Lung (tissue), 12 donors: ENCODE measurements around the gene TRANK1. TPM values are rescaled to one million over a fixed set of nuclear protein-coding genes. Genes with fewer than 3 reads are reported as not detected.

Experiments
- ATAC-seq: fragments of 200-7000 bp; cut with Tn5 transposase; one replicate; pipeline ENCODE4 v1.9.1; 2020; ENCODE audit warnings: moderate number of reproducible peaks; ENCODE audit not compliant: insufficient read depth, low FRiP score
- DNase-seq, 3 donors: peaks; one replicate each; pipeline ENCODE4 v3.0.0-alpha.2; 2013 to 2017
- H3K27ac ChIP-seq, 2 donors: one replicate each; pipeline ENCODE4 v1.5.1; 2013; ENCODE audit warnings: mild to moderate bottlenecking in 2 of 2, moderate library complexity in 2 of 2, control low read depth in 1 of 2, inconsistent platforms in 1 of 2, low read depth in 1 of 2, low read length in 1 of 2
- H3K27me3 ChIP-seq, 3 donors: one replicate each; pipeline ENCODE4 v1.5.1; 2013; ENCODE audit warnings: low read length in 2 of 3; ENCODE audit not compliant: control insufficient read depth in 3 of 3, insufficient read depth in 3 of 3
- H3K36me3 ChIP-seq, 4 donors: one replicate each; pipeline ENCODE4 v1.5.1; 2013; ENCODE audit warnings: low read length in 4 of 4, mild to moderate bottlenecking in 1 of 4, moderate library complexity in 1 of 4; ENCODE audit not compliant: control insufficient read depth in 4 of 4, insufficient read depth in 4 of 4
- H3K4me1 ChIP-seq, 5 donors: one replicate each; pipeline ENCODE4 v1.5.1; 2013; ENCODE audit warnings: low read length in 5 of 5, mild to moderate bottlenecking in 2 of 5, moderate library complexity in 1 of 5; ENCODE audit not compliant: control insufficient read depth in 5 of 5, insufficient read depth in 5 of 5
- H3K4me3 ChIP-seq: one replicate; pipeline ENCODE4 v1.5.1; 2013; ENCODE audit warnings: mild to moderate bottlenecking, control low read depth, moderate library complexity
- H3K9ac ChIP-seq, 2 donors: one replicate each; pipeline ENCODE4 v1.5.1; 2013; ENCODE audit warnings: low read length in 2 of 2, control low read depth in 1 of 2; ENCODE audit not compliant: insufficient read depth in 1 of 2
- H3K9me3 ChIP-seq, 4 donors: one replicate each; pipeline ENCODE4 v1.5.1; 2013; ENCODE audit warnings: low read length in 3 of 4, mild to moderate bottlenecking in 1 of 4, moderate library complexity in 1 of 4; ENCODE audit not compliant: control insufficient read depth in 4 of 4, insufficient read depth in 3 of 4
- CTCF ChIP-seq: IDR thresholded peaks from 2 replicates; pipeline ENCODE4 v1.5.1; 2012; ENCODE audit warnings: mild to moderate bottlenecking; ENCODE audit errors: control extremely low read depth, extremely low read depth
- WGBS, 2 donors: extraction: QIAGEN DNeasy Blood & Tissue Kit; methylation state at CpG; one replicate each; pipeline ENCODE4 v1.1.7; 2013; 5-methylcytosine and 5-hydroxymethylcytosine counted together
- polyA plus RNA-seq, 2 donors: library from polyadenylated mRNA; stranded (reverse); fragments of 200-250 nt; gene quantifications; one replicate each; pipeline ENCODE4 v1.2.1, GENCODE V29; 2013
- total RNA-seq, 2 donors: library from RNA; depleted of rRNA in 1 of 2; stranded (reverse); fragments of >200 nt in 1 of 2; gene quantifications; one replicate each; pipeline ENCODE4 v1.2.1, GENCODE V29; 2014 to 2021
- donor health status: control.
- donor health status: control.
- donor health status: Bipolar disorder and iron deficiency.
- donor health status: healthy.
- donor health status: DM: yes; HTN: yes; CAD: no.

TRANK1 gene
- total and polyA plus RNA-seq, 4 donors: 4.3 to 34.3 (median 15.1) TPM

GRCh38 chr3:36864180-36865053, 80.4 kb downstream of the TRANK1 start:
- no peaks in the 10 kb centered on the region for H3K27me3 ChIP-seq
- H3K27ac ChIP-seq: no peak overlapping the region
- WGBS, 2 donors: 41 to 69% methylated on average over 5 of the region's 5 CpGs
- H3K9me3 ChIP-seq: no peaks in the 10 kb centered on the region
- TF ChIP-seq CTCF: no peak
- peaks cover 6 to 17% (median 13%) of the 10 kb centered on the region in 4 donors for H3K36me3 ChIP-seq
- H3K9ac ChIP-seq: no peak overlapping the region
- no peak overlapping the region for H3K4me3 ChIP-seq
- H3K4me1 ChIP-seq: no peaks in the 10 kb centered on the region
- DNase-seq (no peak), ATAC-seq (no peak)

DNA sequence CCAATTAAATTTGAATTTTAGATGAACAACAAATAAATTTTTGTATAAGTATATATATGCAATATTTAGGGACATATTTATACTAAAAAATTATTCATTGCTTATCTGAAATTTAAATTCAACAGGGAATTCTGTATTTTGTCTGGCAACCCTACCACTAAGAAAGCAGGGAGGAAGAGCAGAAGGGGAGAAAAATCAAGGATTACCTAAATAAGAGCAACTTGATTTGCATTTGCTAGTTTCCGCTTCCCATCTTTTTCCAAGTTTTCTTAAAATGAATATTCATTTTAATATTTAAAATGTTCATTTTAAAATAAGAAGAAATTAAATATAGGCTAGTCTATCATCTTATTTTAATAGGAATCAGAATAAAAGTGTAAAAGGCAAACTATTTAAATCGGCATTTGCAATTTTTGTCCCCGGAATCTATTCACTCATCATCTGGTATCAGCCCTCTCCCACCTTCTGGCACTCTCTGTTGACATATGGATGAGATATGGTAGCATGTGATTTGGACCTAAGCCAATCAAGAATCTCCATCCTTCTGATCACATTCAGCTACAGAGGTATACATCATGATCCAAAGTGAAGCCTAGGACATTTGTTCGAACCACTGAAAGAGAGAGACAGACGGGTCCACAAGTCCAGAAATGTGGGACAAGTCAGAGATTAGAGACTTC, 82.6 kb downstream of the TRANK1 start:
- 97 to 98% methylated on average over 5 of the region's 5 CpGs for WGBS, 2 donors
- peaks cover 16 to 23% (median 19%) of the 10 kb centered on the region in 4 donors for H3K36me3 ChIP-seq
- no peak for TF ChIP-seq CTCF
- H3K9me3 ChIP-seq: no peaks in the 10 kb centered on the region
- H3K9ac ChIP-seq: no peak overlapping the region
- no peak overlapping the region for H3K27ac ChIP-seq
- H3K4me1 ChIP-seq: no peaks in the 10 kb centered on the region
- H3K27me3 ChIP-seq: no peaks in the 10 kb centered on the region
- H3K4me3 ChIP-seq: no peak overlapping the region
- ATAC-seq (no peak), DNase-seq (no peak)

- no peak overlapping the region for H3K27ac ChIP-seq
- WGBS, 2 donors: 94 to 96% methylated on average over 3 of the region's 3 CpGs
- TF ChIP-seq CTCF: no peak
- no peaks in the 10 kb centered on the region for H3K4me1 ChIP-seq
- no peaks in the 10 kb centered on the region for H3K9me3 ChIP-seq
- H3K4me3 ChIP-seq: no peak overlapping the region
- no peak overlapping the region for H3K9ac ChIP-seq
- no peak for DNase-seq
- no peaks in the 10 kb centered on the region for H3K27me3 ChIP-seq
- peaks cover 19 to 32% (median 23%) of the 10 kb centered on the region in 4 donors for H3K36me3 ChIP-seq
- ATAC-seq: no peak
Observed at GRCh38 chr3:36859494-36859893, 85.4 kb downstream of the TRANK1 start.
